HepG2 (cell line): ENCODE measurements around the gene TMEM258. TPM values are rescaled to one million over a fixed set of nuclear protein-coding genes. Genes with fewer than 3 reads are reported as not detected.

Source experiments
- ATAC-seq: fragments of 200-7000 bp; cut with Tn5 transposase; 3 replicates; pipeline ENCODE4 v1.9.1; 2020; ENCODE audit warnings: mild to moderate bottlenecking, moderate library complexity
- BruUV-seq: library from RNA; stranded (reverse); fragments of 400-500 nt; replicated peaks from 2 replicates; lab custom pipeline; 2021; lab: Mats Ljungman, UMichigan
- CTCF ChIA-PET: fragments of 300-600 bp; formaldehyde crosslinking; extraction: SDS; loops from one replicate; lab custom pipeline; 2021; ENCODE audit warnings: low total read pairs, inconsistent platforms, low intra/inter-chr PET ratio; lab: Yijun Ruan, JAX
- POLR2A ChIA-PET: fragments of 350-600 bp; sonication (Branson Sonifier 250); formaldehyde crosslinking; loops from one replicate; lab custom pipeline; 2020; ENCODE audit warnings: antibody characterized with exemption, inconsistent platforms; lab: Yijun Ruan, JAX
- DNase-seq: peaks from one replicate; pipeline ENCODE4 v3.0.0-alpha.2; 2015; ENCODE audit warnings: low spot score
- FAIRE-seq: peaks from 3 replicates; lab custom pipeline; 2011; peaks lifted over from hg19 to GRCh38; lab: Jason Lieb, UNC
- H2AFZ ChIP-seq: one replicate; pipeline ENCODE4 v1.6.1; 2011; ENCODE audit warnings: low read length, inconsistent platforms
- H3K27ac ChIP-seq: fragments of 300-600 bp; 3 replicates; pipeline ENCODE4 v1.8.0; 2011; ENCODE audit warnings: mixed run types, mild to moderate bottlenecking, mixed read lengths, low read length, inconsistent platforms; ENCODE audit not compliant: insufficient read depth; ENCODE audit errors: extremely low read length
- H3K27me3 ChIP-seq, 2 experiments: fragments of 200-600 bp in 1 of 2; 2 replicates in 1 of 2; 3 replicates in 1 of 2; pipeline versions ENCODE4 v1.6.0 to v1.8.0; 2011; ENCODE audit warnings: low read length in 2 of 2, mild to moderate bottlenecking in 2 of 2, moderate library complexity in 2 of 2, inconsistent platforms in 1 of 2; ENCODE audit not compliant: insufficient read depth in 2 of 2, control insufficient read depth in 1 of 2
- H3K36me3 ChIP-seq, 2 experiments: fragments of 200-600 bp in 1 of 2; replicated peaks in 1 of 2; 2 replicates in 1 of 2; 3 replicates in 1 of 2; pipeline versions ENCODE4 v1.5.1 to v1.8.0; 2011; ENCODE audit warnings: low read length in 2 of 2, inconsistent platforms in 1 of 2; ENCODE audit not compliant: insufficient read depth in 2 of 2, control insufficient read depth in 1 of 2
- H3K4me1 ChIP-seq: 2 replicates; pipeline ENCODE4 v1.5.1; 2012; ENCODE audit warnings: low read length, inconsistent platforms; ENCODE audit not compliant: insufficient read depth
- H3K4me2 ChIP-seq: 2 replicates; pipeline ENCODE4 v1.6.0; 2011; ENCODE audit warnings: low read depth, low read length, inconsistent platforms
- H3K4me3 ChIP-seq, 3 experiments: fragments of 200-600 bp in 1 of 3; sonication (generic), shearing (Covaris generic) in 1 of 3; replicated peaks in 1 of 3; 2 replicates each; pipeline ENCODE4 v1.5.1; 2011 to 2016; ENCODE audit warnings: low read length in 3 of 3, inconsistent platforms in 2 of 3, low read depth in 2 of 3, mild to moderate bottlenecking in 2 of 3, control low read depth in 1 of 3, mixed read lengths in 1 of 3; ENCODE audit not compliant: insufficient read depth in 1 of 3
- H3K79me2 ChIP-seq: one replicate; pipeline ENCODE4 v1.6.1; 2011; ENCODE audit warnings: low read length, inconsistent platforms; ENCODE audit not compliant: insufficient read depth
- H3K9ac ChIP-seq: 2 replicates; pipeline ENCODE4 v1.6.0; 2011; ENCODE audit warnings: mild to moderate bottlenecking, low read depth, low read length, inconsistent platforms; ENCODE audit not compliant: insufficient read depth
- H3K9me3 ChIP-seq: 2 replicates; pipeline ENCODE4 v1.5.1; 2012; ENCODE audit warnings: mild to moderate bottlenecking, low read length
- H4K20me1 ChIP-seq: 2 replicates; pipeline ENCODE4 v1.6.0; 2011; ENCODE audit warnings: inconsistent platforms, mild to moderate bottlenecking, low read length, moderate library complexity; ENCODE audit not compliant: insufficient read depth
- CEBPB ChIP-seq: IDR thresholded peaks from 2 replicates; pipeline ENCODE4 v1.6.1; 2011; ENCODE audit warnings: low read depth, low read length, improper control_type of control experiment, borderline replicate concordance
- HBP1 ChIP-seq: IDR thresholded peaks from 2 replicates; pipeline ENCODE4 v1.6.1; 2016; ENCODE audit warnings: low read depth, control low read depth
- NFATC3 ChIP-seq: sonication (generic); formaldehyde crosslinking; IDR thresholded peaks from 2 replicates; pipeline ENCODE4 v1.5.1; 2020; ENCODE audit warnings: mild to moderate bottlenecking, missing genetic modification reagents
- RBM22 ChIP-seq: fragments of 200-400 bp; formaldehyde crosslinking; optimal IDR thresholded peaks from 2 replicates; pipeline ENCODE3; 2017; ENCODE audit warnings: mild to moderate bottlenecking, low read length, moderate library complexity
- WGBS: methylation state at CpG from one replicate; pipeline ENCODE4 v1.1.6; 2017; ENCODE audit warnings: low lambda C conversion rate; 5-methylcytosine and 5-hydroxymethylcytosine counted together
- in situ Hi-C: cut with HindIII; loops from 2 replicates; pipeline ENCODE4 v1.10.0; 2017; ENCODE audit warnings: low pct_unique_long_range_greater_than_20kb; ENCODE audit not compliant: extremely low pct_ligation_motif_present
- intact Hi-C: fragments of 100-400 bp; cut with micrococcal nuclease; formaldehyde crosslinking; loops from one replicate; pipeline ENCODE4 v1.10.0; 2022; ENCODE audit not compliant: unreplicated experiment
- polyA plus RNA-seq, 8 experiments: library from polyadenylated mRNA; depleted of rRNA in 3 of 8; stranded (reverse) in 7 of 8; unstranded in 1 of 8; fragments of >200 nt; fragmentation: Illumina TruSeq in 4 of 8; extraction: Trizol in 4 of 8; gene quantifications; 2 replicates each; pipeline versions ENCODE4 v1.2.1 to v1.2.3, GENCODE V29; 2011 to 2016; ENCODE audit warnings: low read depth in 4 of 8, missing spikeins in 1 of 8, mixed read lengths in 1 of 8; ENCODE audit not compliant: insufficient read depth in 1 of 8
- total RNA-seq, 5 experiments: library from RNA; depleted of rRNA; stranded (reverse); fragments of >200 nt; fragmentation: Illumina TruSeq; extraction: Trizol; gene quantifications; 2 replicates each; pipeline ENCODE4 v1.2.3, GENCODE V29; 2016; ENCODE audit warnings: low read depth in 1 of 5

Gene TMEM258
- total and polyA plus RNA-seq, 2 of the 13 experiments (the other 11 are each of a cell fraction or from before 2014, with no cell fraction given) = 175 to 424 TPM

- CTCF ChIA-PET = no interaction called here
- Histone ChIP-seq H3K9ac (no peak overlapping the region), H4K20me1 (no peaks in the 10 kb centered on the region)
- no peak for DNase-seq
- intact Hi-C loops = no loop called here
- no peak for TF ChIP-seq HBP1 (CRISPR knock-in tag)
- TF ChIP-seq CEBPB = peak; percentile 73; the same call in 1 of the 2 replicates
- TF ChIP-seq, all 625 proteins: peak for 1
- H3K4me2 ChIP-seq = no peak overlapping the region
- H3K36me3 ChIP-seq = peaks cover 22 to 55% of the 10 kb centered on the region in 2 experiments
- in situ Hi-C loops = no loop called here
- H3K79me2 ChIP-seq = peaks cover 25% of the 10 kb centered on the region
- WGBS = 91% methylated on average over 4 of the region's 4 CpGs
- no peaks in the 10 kb centered on the region; a peak in 1 of 5 replicates for H3K27me3 ChIP-seq
- POLR2A ChIA-PET = interaction anchor here (3.5 kb wide), 1 partner anchor 16 kb away, joined by 28 read pairs; no protein-coding TSS in a partner anchor
- H3K4me1 ChIP-seq = peaks cover 27% of the 10 kb centered on the region
- no peak for ATAC-seq
- no peak for FAIRE-seq
- no peak overlapping the region for H3K27ac ChIP-seq
- H3K4me3 ChIP-seq = no peak overlapping the region
- BruUV-seq = no TSS peak
- no peaks in the 10 kb centered on the region for H3K9me3 ChIP-seq
- no peak overlapping the region for H2AFZ ChIP-seq
These were observed 20.5 kb upstream of the TMEM258 start for GRCh38 chr11:61812736-61813411.

GRCh38 chr11:61811831-61812230, 19.4 kb upstream of the TMEM258 start:
- Histone ChIP-seq H3K9ac (no peak overlapping the region), H4K20me1 (no peaks in the 10 kb centered on the region), H3K4me3 (no peak overlapping the region), H3K79me2 (peaks cover 22% of the 10 kb centered on the region), H3K27ac (no peak overlapping the region), H3K4me1 (peaks cover 19% of the 10 kb centered on the region), H3K4me2 (no peak overlapping the region), H2AFZ (no peak overlapping the region), H3K27me3 (no peaks in the 10 kb centered on the region; a peak in 1 of 5 replicates), H3K36me3 (peaks cover 22 to 64% of the 10 kb centered on the region in 2 experiments), H3K9me3 (no peaks in the 10 kb centered on the region)
- ATAC-seq (no peak), DNase-seq (no peak), FAIRE-seq (no peak)
- intact Hi-C loops (no loop called here), in situ Hi-C loops (no loop called here)
- ChIA-PET POLR2A (no interaction called here), CTCF (no interaction called here)
- WGBS = over 99% methylated on average over 5 of the region's 5 CpGs
- TF ChIP-seq NFATC3 (no peak), RBM22 (peak; percentile 17)
- no TSS peak for BruUV-seq
